Measurements from ENCODE around the gene GLT1D1.
"Not testable (repeated sequence)": the region's sequence is repeated elsewhere in the genome, so short reads cannot be mapped to it uniquely, and the experiment has no call there.

Gene GLT1D1

DNA sequence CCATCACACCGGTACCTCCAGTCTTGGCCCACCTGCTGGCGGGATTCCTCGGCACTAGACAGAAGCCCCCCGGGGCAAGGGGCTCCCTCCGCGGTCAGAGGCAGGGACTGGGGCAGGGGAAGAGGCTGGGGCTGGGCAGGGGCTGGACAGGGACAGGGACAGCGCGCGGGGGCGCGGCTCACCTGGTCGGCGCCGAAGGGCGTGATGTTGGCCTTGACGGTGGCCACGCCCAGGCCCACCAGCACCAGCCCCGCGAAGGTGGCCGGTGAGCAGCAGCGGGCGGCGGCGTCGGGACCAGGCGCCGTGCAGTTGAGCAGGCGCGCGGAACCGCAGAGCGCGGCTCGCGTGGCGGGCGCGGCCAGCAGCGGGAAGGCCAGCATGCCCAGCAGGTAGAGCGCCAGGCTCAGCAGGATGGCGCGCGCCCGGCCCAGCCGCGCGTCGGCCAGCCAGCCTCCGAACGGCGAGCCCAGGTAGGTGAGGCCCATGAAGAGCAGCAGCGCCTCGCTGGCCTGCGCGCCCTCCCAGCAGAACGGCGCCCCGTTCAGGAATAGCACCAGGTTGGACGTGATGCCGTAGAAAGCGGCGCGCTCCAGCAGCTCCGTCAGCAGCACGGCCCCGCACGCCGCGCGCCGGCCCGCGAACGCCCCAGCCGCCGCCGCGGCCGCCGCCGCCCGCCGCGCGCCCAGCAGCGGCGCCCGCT, 29.9 kb upstream of the GLT1D1 start:
- H3K4me3 ChIP-seq (ENCODE audit: extremely low read depth, insufficient read depth, low read length, poor library complexity, severe bottlenecking): peak overlapping the region; percentile 71
- no peak overlapping the region for H3K27ac ChIP-seq (ENCODE audit: low read depth, low read length, severe bottlenecking)
- 0 to 1% methylated on average over 65 to 84 of the region's 88 CpGs for WGBS, 2 experiments (ENCODE audit: insufficient coverage in 2 of 2)
- H3K9me3 ChIP-seq (ENCODE audit: control insufficient read depth, low read length): no peaks in the 10 kb centered on the region
- H3K36me3 ChIP-seq (ENCODE audit: control insufficient read depth, insufficient read depth, low read length): peaks cover 19% of the 10 kb centered on the region
- H3K4me1 ChIP-seq (ENCODE audit: control insufficient read depth, insufficient read depth, low read length, poor library complexity, severe bottlenecking): peaks cover 4% of the 10 kb centered on the region

DNA sequence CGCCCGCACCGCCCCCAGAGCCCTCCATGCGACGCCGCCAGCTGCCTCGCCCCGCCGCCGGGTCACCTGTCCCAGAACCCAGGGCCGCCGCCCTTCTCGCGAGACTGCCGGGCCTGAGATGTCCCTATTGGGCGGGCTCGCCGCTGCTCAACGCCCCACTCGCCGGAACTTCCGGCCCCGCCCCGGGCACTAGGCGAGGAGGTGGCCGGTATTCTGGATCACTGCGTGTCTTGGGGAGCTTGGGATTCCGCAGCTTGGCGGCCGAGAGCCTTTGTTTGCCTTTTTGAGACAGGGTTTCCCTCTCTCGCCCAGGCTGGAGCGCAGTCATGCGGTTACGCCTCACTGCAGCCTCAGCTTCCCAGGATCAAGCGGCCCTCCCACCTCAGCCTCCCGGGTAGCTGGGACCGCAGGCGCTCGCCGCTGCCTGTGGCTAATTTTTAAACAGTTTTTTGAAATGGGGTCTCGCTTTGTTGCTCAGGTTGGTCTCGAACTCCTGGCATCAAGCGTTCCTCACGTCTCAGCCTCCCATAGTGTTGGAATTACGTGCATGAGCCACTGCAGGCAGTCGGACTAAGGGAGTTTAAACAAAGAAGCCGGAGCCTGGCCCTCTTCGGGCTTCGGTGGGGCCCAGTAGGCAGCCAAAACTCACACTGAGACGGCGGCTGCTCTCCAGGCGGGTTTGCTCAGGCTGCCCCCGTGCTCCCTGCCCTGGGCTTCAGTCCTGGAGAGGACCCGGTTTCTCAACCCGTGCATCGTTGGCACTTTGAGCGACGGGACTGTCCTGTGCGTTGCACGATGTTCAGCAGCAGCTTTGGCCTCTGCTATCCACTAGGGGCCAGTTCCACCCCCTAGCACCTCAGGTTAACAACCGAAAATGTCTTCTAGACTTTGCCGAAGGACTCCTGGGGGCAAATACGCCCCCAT, 29.1 kb upstream of the GLT1D1 start, which contains the start of gene SLC15A4:
TSS of gene SLC15A4 (minus strand) at position 43 of the 924 bp plus-strand sequence. CDS start at position 28, 15 bp downstream.
- H3K4me1 ChIP-seq (ENCODE audit: control insufficient read depth, insufficient read depth, low read length, poor library complexity, severe bottlenecking): peaks cover 4% of the 10 kb centered on the region
- H3K9me3 ChIP-seq (ENCODE audit: control insufficient read depth, low read length): no peaks in the 10 kb centered on the region
- WGBS, 2 experiments (ENCODE audit: insufficient coverage in 2 of 2): 9% methylated on average over 49 to 61 of the region's 63 CpGs
- H3K36me3 ChIP-seq (ENCODE audit: control insufficient read depth, insufficient read depth, low read length): peaks cover 19% of the 10 kb centered on the region
- peak within 1 kb of the TSS; percentile 87 for H3K27ac ChIP-seq (ENCODE audit: low read depth, low read length, severe bottlenecking)
- H3K4me3 ChIP-seq (ENCODE audit: extremely low read depth, insufficient read depth, low read length, poor library complexity, severe bottlenecking): peak within 1 kb of the TSS; percentile 71

DNA sequence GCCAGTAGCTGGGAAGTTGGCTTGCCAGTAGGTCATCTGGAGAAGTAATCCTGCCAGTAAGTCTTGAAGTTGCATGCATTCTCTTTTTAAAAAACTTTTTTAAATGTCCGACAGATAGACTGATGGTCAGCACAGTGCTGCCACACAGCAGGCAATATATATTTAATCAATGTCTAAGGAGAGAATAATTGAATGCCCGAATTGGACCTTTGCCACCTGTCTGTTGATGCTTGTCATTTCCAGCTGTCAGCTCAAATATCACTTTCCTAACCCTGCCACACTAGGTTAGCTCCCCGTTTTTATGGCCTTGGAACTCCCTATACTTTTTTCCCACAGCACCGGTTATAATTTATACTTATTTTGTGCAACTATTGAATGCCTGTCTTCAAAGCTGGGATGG, 27.4 kb upstream of the GLT1D1 start:
- Histone ChIP-seq H3K9me3 (ENCODE audit: control insufficient read depth, low read length) (no peaks in the 10 kb centered on the region), H3K27ac (ENCODE audit: low read depth, low read length, severe bottlenecking) (no peak overlapping the region), H3K4me3 (ENCODE audit: extremely low read depth, insufficient read depth, low read length, poor library complexity, severe bottlenecking) (no peak overlapping the region), H3K36me3 (ENCODE audit: control insufficient read depth, insufficient read depth, low read length) (peaks cover 17% of the 10 kb centered on the region), H3K4me1 (ENCODE audit: control insufficient read depth, insufficient read depth, low read length, poor library complexity, severe bottlenecking) (peaks cover 4% of the 10 kb centered on the region)
- WGBS, 2 experiments (ENCODE audit: insufficient coverage in 2 of 2): 100% methylated on average over 1 of the region's 4 CpGs

DNA sequence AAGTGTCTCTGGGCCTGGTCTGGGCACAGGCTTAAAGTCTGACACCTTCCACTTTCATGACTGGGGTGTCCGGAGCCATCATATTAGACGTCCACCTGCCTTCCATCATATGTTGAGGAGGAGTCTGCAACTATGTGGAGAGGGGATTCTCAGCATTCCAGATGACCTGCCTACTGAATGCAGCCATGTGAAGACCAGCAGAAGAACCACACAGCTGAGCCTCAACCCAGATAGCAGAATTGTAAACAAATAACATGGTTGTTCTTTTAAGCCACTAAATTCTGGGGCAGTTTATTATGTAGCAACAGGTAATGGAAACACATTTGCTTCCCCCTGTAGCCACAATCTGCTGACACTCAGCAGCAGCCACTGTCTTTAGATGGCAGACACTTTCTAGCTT, 25.6 kb upstream of the GLT1D1 start:
- Histone ChIP-seq H3K27ac (ENCODE audit: low read depth, low read length, severe bottlenecking) (no peak overlapping the region), H3K36me3 (ENCODE audit: control insufficient read depth, insufficient read depth, low read length) (peaks cover 6% of the 10 kb centered on the region), H3K9me3 (ENCODE audit: control insufficient read depth, low read length) (no peaks in the 10 kb centered on the region), H3K4me1 (ENCODE audit: control insufficient read depth, insufficient read depth, low read length, poor library complexity, severe bottlenecking) (peaks cover 4% of the 10 kb centered on the region), H3K4me3 (ENCODE audit: extremely low read depth, insufficient read depth, low read length, poor library complexity, severe bottlenecking) (no peak overlapping the region)
- WGBS, 2 experiments (ENCODE audit: insufficient coverage in 2 of 2): 94% methylated on average over 2 of the region's 2 CpGs; no CpG with 5 or more reads in 1 of the 2 experiments

DNA sequence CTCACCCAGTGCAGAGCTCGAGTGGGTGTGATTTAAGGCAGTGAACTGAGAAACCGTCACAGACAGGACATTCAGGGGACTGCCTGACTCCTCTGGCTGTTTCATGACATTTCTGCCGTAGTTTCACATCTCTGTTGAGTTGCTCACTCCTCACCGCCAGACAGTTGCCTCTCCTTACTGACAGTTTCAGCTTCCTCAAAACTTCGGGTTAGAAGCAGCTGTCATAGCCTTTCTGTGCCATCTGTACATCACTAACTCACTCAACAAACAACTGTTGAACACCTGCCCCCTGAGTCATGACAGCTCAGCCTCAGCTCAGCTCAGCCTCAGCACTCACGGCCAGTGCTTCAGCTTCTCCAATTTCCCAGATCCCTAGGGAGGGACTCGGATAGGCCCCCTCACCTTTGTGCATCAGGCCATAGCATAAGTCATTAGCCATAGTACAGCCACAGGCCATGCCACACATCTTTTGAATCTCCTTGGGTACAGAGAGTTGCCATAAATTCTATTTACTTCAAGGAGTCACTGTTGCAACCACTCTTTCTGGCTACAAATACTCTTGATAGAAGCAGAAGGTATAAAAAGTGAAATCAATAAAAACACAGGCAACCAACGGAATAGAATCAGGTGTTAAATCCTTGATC, 23.3 kb upstream of the GLT1D1 start:
- H3K4me3 ChIP-seq (ENCODE audit: extremely low read depth, insufficient read depth, low read length, poor library complexity, severe bottlenecking): no peak overlapping the region
- no peak overlapping the region for H3K27ac ChIP-seq (ENCODE audit: low read depth, low read length, severe bottlenecking)
- H3K36me3 ChIP-seq (ENCODE audit: control insufficient read depth, insufficient read depth, low read length): peaks cover 6% of the 10 kb centered on the region
- H3K4me1 ChIP-seq (ENCODE audit: control insufficient read depth, insufficient read depth, low read length, poor library complexity, severe bottlenecking): no peaks in the 10 kb centered on the region
- 62 to 73% methylated on average over 4 to 7 of the region's 8 CpGs for WGBS, 2 experiments (ENCODE audit: insufficient coverage in 2 of 2)
- H3K9me3 ChIP-seq (ENCODE audit: control insufficient read depth, low read length): no peaks in the 10 kb centered on the region

DNA sequence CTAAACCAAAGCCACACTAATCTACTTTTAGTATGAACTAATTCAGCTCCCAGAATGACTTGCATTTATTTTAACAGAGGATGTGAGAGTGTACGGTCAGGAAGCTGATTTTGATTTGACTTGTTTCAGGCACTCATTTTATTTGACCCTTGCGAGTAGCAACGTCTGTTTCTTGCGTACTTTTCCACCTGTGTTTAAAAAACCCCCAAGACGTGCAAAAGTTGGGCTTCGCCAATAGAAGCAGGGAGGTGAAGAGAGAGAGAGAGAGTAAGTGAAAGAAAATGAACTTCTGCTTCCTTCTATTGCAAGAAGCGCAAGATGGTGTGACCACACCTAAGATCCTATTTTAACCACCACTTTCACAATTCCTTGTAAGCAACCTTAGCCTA, 22.8 kb upstream of the GLT1D1 start:
- Histone ChIP-seq H3K36me3 (ENCODE audit: control insufficient read depth, insufficient read depth, low read length) (peaks cover 6% of the 10 kb centered on the region), H3K27ac (ENCODE audit: low read depth, low read length, severe bottlenecking) (no peak overlapping the region), H3K9me3 (ENCODE audit: control insufficient read depth, low read length) (no peaks in the 10 kb centered on the region), H3K4me3 (ENCODE audit: extremely low read depth, insufficient read depth, low read length, poor library complexity, severe bottlenecking) (no peak overlapping the region), H3K4me1 (ENCODE audit: control insufficient read depth, insufficient read depth, low read length, poor library complexity, severe bottlenecking) (no peaks in the 10 kb centered on the region)
- WGBS, 2 experiments (ENCODE audit: insufficient coverage in 2 of 2): 91 to 100% methylated on average over 4 of the region's 7 CpGs

DNA sequence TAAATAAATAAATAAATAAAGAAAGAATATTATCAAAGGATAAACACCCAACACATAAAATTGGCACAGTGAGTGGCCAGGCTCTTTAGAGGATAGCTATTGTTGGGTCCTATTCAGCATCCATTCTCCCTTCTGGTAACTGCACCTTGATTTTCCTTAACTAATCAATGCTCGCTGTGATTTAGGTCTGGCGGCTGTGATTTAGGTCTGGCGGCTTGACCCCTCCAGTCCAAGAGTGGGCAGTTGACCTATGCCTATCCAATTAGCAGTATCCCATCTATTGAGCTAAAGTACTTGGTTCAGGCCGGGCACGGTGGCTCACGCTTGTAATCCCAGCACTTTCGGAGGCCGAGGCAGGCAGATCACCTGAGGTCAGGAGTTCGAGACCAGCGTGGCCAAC, 19.9 kb upstream of the GLT1D1 start:
- WGBS, 2 experiments (ENCODE audit: insufficient coverage in 2 of 2): 82 to 87% methylated on average over 10 of the region's 10 CpGs
- H3K36me3 ChIP-seq (ENCODE audit: control insufficient read depth, insufficient read depth, low read length): no peaks in the 10 kb centered on the region
- H3K27ac ChIP-seq (ENCODE audit: low read depth, low read length, severe bottlenecking): no peak overlapping the region
- no peak overlapping the region for H3K4me3 ChIP-seq (ENCODE audit: extremely low read depth, insufficient read depth, low read length, poor library complexity, severe bottlenecking)
- H3K4me1 ChIP-seq (ENCODE audit: control insufficient read depth, insufficient read depth, low read length, poor library complexity, severe bottlenecking): no peaks in the 10 kb centered on the region
- no peaks in the 10 kb centered on the region for H3K9me3 ChIP-seq (ENCODE audit: control insufficient read depth, low read length)

DNA sequence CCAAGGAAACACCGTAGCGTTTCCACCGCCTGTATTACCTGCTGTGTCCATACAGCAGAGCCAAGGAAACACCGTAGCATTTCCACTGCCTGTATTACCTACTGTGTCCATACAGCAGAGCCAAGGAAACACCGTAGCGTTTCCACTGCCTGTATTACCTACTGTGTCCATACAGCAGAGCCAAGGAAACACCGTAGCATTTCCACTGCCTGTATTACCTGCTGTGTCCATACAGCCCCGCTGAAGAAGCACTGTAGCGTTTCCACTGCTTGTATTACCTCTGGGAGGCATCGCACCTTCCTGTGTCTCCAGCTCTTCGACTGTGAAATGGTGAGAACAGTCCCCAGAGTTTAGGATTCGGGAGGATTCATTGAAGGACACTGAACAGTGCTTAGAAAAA, 13.4 kb upstream of the GLT1D1 start:
- not testable (repeated sequence) for H3K4me1 ChIP-seq (ENCODE audit: control insufficient read depth, insufficient read depth, low read length, poor library complexity, severe bottlenecking); H3K27ac ChIP-seq (ENCODE audit: low read depth, low read length, severe bottlenecking); H3K4me3 ChIP-seq (ENCODE audit: extremely low read depth, insufficient read depth, low read length, poor library complexity, severe bottlenecking); H3K36me3 ChIP-seq (ENCODE audit: control insufficient read depth, insufficient read depth, low read length); H3K9me3 ChIP-seq (ENCODE audit: control insufficient read depth, low read length)
- WGBS, 2 experiments (ENCODE audit: insufficient coverage in 2 of 2): 82 to 85% methylated on average over 5 to 9 of the region's 12 CpGs

DNA sequence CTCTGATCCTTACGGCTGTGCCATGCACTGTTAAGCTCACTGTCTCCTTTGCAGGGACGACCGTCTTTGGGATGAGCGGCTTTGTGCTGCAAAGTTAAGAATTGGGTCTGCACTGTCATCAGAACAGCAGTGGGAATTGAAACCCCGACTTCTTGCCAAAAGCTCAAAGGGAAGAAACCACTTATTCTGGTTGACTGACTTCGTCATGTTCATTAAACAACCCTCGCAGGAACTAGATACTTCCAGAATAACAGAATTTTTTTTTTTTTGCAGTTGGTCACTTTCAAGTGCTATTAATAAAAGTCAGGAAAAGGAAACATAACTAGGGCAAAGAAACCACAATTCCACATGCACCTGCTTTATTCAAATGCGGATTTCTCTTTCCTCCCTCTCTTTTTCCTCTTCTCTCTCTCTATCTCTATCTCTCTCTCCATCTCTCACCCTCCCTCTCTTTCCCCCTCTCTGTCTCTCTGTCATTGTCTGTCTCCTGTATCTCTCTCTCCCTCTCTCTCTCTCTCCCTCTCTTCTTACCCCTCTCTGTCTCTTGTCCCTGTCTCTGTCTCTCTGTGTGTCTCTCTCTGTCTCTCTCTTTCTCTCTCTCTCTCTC, 12.3 kb upstream of the GLT1D1 start:
- Histone ChIP-seq H3K36me3 (ENCODE audit: control insufficient read depth, insufficient read depth, low read length) (no peaks in the 10 kb centered on the region), H3K27ac (ENCODE audit: low read depth, low read length, severe bottlenecking) (no peak overlapping the region)
- 71 to 76% methylated on average over 6 to 8 of the region's 8 CpGs for WGBS, 2 experiments (ENCODE audit: insufficient coverage in 2 of 2)

DNA sequence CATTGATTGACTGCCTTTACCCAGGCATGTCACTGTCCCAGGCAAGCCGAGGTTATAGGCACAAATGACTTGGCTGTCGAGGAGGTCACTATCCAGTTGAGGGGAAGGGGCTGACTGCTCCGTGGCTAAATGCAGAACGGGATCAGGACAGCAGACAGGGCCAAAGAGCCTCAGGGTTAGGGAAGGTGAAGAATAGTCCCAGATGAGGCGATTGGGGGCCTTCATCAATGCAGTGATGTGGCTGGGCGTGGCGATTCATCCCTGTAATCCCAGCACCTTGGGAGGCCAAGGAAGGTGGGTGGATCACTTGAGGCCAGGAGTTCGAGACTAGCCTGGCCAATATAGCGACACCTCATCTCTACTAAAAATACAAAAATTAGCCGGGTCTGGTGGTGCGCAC, 10.7 kb upstream of the GLT1D1 start:
- no peak overlapping the region for H3K27ac ChIP-seq (ENCODE audit: low read depth, low read length, severe bottlenecking)
- no peaks in the 10 kb centered on the region for H3K9me3 ChIP-seq (ENCODE audit: control insufficient read depth, low read length)
- H3K4me3 ChIP-seq (ENCODE audit: extremely low read depth, insufficient read depth, low read length, poor library complexity, severe bottlenecking): no peak overlapping the region
- H3K36me3 ChIP-seq (ENCODE audit: control insufficient read depth, insufficient read depth, low read length): no peaks in the 10 kb centered on the region
- H3K4me1 ChIP-seq (ENCODE audit: control insufficient read depth, insufficient read depth, low read length, poor library complexity, severe bottlenecking): no peaks in the 10 kb centered on the region
- 92 to 96% methylated on average over 8 to 9 of the region's 11 CpGs for WGBS, 2 experiments (ENCODE audit: insufficient coverage in 2 of 2)

More for the DNA sequence above, 12.3 kb upstream of the GLT1D1 start:
- Histone ChIP-seq H3K4me3 (ENCODE audit: extremely low read depth, insufficient read depth, low read length, poor library complexity, severe bottlenecking) (no peak overlapping the region), H3K4me1 (ENCODE audit: control insufficient read depth, insufficient read depth, low read length, poor library complexity, severe bottlenecking) (no peaks in the 10 kb centered on the region), H3K9me3 (ENCODE audit: control insufficient read depth, low read length) (no peaks in the 10 kb centered on the region)
